ENCODE measurements around the gene TTL. TPM values are rescaled to one million over a fixed set of nuclear protein-coding genes. Genes with fewer than 3 reads are reported as not detected.

TTL gene
- total RNA-seq, 4 donors from 2014 or later, result 14.8 to 25.5 (median 21.2) TPM

DNA sequence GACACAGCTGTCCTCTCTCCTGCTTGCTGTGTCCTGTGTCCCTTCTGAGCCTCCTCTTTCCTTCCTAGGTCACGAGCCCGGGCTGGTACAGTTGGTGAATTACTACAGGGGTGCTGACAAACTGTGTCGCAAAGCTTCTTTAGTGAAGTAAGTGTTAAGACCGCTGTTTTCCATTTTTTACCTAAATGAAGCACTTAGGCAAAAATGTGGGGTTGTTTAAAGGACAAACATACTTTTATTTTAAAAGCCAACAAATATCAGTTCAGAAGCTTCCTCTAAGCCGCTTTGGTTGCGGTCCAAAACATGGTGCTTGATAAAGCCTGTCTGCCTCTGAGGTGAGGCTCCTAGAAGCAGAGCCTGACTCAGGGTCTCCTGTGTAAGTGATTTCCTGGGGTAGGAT, 3.9 kb downstream of the TTL start:
- H3K4me3 ChIP-seq (ENCODE audit: low read depth, poor library complexity, severe bottlenecking), result no peak overlapping the region
- TF ChIP-seq, protein P1, sequence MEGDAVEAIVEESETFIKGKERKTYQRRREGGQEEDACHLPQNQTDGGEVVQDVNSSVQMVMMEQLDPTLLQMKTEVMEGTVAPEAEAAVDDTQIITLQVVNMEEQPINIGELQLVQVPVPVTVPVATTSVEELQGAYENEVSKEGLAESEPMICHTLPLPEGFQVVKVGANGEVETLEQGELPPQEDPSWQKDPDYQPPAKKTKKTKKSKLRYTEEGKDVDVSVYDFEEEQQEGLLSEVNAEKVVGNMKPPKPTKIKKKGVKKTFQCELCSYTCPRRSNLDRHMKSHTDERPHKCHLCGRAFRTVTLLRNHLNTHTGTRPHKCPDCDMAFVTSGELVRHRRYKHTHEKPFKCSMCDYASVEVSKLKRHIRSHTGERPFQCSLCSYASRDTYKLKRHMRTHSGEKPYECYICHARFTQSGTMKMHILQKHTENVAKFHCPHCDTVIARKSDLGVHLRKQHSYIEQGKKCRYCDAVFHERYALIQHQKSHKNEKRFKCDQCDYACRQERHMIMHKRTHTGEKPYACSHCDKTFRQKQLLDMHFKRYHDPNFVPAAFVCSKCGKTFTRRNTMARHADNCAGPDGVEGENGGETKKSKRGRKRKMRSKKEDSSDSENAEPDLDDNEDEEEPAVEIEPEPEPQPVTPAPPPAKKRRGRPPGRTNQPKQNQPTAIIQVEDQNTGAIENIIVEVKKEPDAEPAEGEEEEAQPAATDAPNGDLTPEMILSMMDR (IDR thresholded peaks at IDR 0.05), result no peak
- no peak for TF ChIP-seq POLR2A (IDR thresholded peaks at IDR 0.05)
- 91 to 96% methylated on average over 6 of the region's 6 CpGs for WGBS, 2 donors
- no peak for DNase-seq (ENCODE audit: low spot score in 2 of 2)
- intact Hi-C loops (cut with DNase I; ENCODE audit: low total_unique reads), result loop anchor here (10.0 kb wide), 1 partner anchor 239 kb away; the partner anchor contains the start of gene NT5DC4

DNA sequence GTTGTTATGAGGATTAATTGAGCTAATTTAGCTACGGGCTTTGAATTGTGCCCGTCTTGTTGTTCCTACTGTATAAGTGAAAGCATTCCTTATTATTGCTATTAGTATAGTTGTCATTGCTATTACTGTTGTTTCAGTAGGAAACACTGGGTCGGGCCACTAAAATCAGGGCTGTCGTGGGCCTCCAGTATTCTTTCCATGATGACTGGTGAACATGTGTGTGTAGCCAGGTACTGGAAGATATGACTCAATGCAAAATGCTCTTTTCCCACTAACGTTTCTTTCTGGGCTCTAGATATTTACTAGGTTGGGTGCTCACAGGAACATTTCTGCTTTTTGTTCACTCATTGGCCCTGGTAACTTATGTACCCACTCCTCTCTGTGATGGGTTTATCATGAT, 4.9 kb downstream of the TTL start:
- intact Hi-C loops (cut with DNase I; ENCODE audit: low total_unique reads), result loop anchor here (10.0 kb wide), 1 partner anchor 238 kb away; the partner anchor contains the start of gene NT5DC4
- no peak overlapping the region for H3K4me3 ChIP-seq (ENCODE audit: low read depth, poor library complexity, severe bottlenecking)
- TF ChIP-seq POLR2A (IDR thresholded peaks at IDR 0.05), result no peak
- TF ChIP-seq, protein P1 (IDR thresholded peaks at IDR 0.05), result no peak
- no peak for DNase-seq (ENCODE audit: low spot score in 2 of 2)
- 86 to 88% methylated on average over 5 of the region's 5 CpGs for WGBS, 2 donors

DNA sequence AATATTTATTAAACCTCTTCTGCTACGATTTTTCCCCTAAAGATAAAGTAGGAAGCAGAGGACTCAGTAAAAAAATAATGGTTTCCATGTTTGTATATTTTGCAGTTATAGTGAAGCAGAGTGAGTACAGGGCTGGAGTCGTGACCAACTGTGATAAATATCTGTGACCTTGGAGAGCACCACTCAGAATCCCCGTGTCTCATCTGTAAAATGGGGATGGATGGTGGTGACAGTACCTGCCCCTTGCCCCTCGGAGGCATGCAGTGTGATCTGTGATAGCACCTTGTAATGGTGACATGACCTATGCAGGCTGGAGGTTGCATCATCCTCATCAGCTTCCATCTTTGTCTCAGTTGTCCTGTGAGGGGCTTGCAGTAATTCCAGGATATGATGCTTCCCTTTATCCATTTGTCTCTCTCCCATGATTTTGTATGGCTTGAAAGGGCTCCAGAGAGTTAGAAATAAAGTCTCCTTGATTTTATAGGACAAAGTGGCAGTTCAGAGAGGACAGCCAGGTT, 5.5 kb downstream of the TTL start:
- 84% methylated on average over 4 of the region's 4 CpGs for WGBS, 2 donors
- TF ChIP-seq POLR2A (IDR thresholded peaks at IDR 0.05), result no peak
- TF ChIP-seq, protein P1 (IDR thresholded peaks at IDR 0.05), result no peak

DNA sequence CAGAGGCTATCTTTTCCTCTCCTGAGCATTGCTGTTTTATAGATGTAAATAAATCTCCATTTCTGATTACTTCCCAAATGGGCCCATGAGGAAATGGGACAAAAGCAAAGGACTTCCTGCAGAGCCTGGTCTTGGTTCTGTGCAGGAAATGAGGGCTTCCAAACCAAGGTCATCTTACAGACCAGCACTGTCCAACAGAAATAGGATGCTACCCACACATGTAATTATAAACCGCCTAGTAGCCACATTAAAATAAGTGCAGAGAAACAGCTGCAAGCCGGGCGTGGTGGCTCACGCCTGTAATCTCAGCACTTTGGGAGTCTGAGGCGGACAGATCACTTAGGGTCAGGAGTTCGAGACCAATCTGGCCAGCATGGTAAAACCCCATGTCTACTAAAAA, 6.2 kb downstream of the TTL start:
- intact Hi-C loops (cut with DNase I; ENCODE audit: low total_unique reads), result loop anchor here (10.0 kb wide), 1 partner anchor 237 kb away; the partner anchor contains the start of gene NT5DC4
- no peak for DNase-seq (ENCODE audit: low spot score in 2 of 2)
- TF ChIP-seq POLR2A (IDR thresholded peaks at IDR 0.05), result no peak
- 66 to 70% methylated on average over 6 of the region's 6 CpGs for WGBS, 2 donors
- H3K4me3 ChIP-seq (ENCODE audit: low read depth, poor library complexity, severe bottlenecking), result no peak overlapping the region

More for the DNA sequence above, 5.5 kb downstream of the TTL start:
- DNase-seq (ENCODE audit: low spot score in 2 of 2), result no peak
- H3K4me3 ChIP-seq (ENCODE audit: low read depth, poor library complexity, severe bottlenecking), result no peak overlapping the region
- intact Hi-C loops (cut with DNase I; ENCODE audit: low total_unique reads), result loop anchor here (10.0 kb wide), 1 partner anchor 237 kb away; the partner anchor contains the start of gene NT5DC4

DNA sequence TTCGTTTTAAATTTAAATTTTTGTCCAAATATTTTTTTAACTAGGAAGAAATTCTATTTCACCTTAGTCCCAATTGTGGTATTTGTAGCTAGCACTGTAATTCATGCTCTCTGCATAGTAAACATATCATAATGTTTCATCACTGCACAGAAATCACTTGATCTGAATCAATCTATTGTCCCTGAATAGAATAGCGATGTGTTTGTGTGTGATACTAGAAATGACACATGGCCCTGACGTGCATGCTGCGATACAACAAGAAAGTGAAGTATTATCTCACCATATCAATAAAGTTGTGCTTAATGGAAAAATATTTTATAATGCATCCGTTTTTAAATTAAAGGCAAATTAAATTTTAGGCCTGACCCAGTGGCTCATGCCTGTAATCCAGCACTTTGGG, 10.0 kb downstream of the TTL start:
- no peak for TF ChIP-seq POLR2A (IDR thresholded peaks at IDR 0.05)
- TF ChIP-seq, protein P1 (IDR thresholded peaks at IDR 0.05), result no peak
- 95% methylated on average over 5 of the region's 5 CpGs for WGBS, 2 donors
- no peak for DNase-seq (ENCODE audit: low spot score in 2 of 2)
- no peak overlapping the region for H3K4me3 ChIP-seq (ENCODE audit: low read depth, poor library complexity, severe bottlenecking)
- intact Hi-C loops (cut with DNase I; ENCODE audit: low total_unique reads), result no loop called here

DNA sequence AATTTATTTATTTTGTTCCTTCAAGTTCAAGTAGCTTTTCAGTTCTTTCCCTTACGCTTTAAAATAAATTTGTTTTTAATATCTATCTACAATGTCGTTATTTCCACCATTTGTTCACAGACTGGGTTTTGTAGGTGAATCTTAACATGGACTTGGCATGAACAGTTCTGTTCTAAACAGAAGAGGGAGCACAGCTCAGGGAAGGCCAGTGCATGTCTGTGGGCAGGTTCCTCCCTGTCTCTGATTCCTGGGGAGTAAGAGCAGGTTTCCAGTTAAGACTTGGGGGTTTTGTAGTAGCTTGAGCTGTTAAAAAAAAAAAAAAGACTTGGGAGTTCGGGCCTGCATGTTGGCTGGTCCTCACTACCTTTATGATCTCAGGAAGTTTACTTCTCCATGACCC, 11.1 kb downstream of the TTL start:
- DNase-seq (ENCODE audit: low spot score in 2 of 2), result no peak
- TF ChIP-seq POLR2A (IDR thresholded peaks at IDR 0.05), result no peak
- TF ChIP-seq, protein P1 (IDR thresholded peaks at IDR 0.05), result no peak
- intact Hi-C loops (cut with DNase I; ENCODE audit: low total_unique reads), result no loop called here

More for the DNA sequence above, 11.1 kb downstream of the TTL start:
- H3K4me3 ChIP-seq (ENCODE audit: low read depth, poor library complexity, severe bottlenecking), result no peak overlapping the region
- 62 to 72% methylated on average over 3 of the region's 3 CpGs for WGBS, 2 donors
